ENCODE data around the gene ACIN1.

The ACIN1 gene

GRCh38 chr14:23058654-23059504 is 36.1 kb downstream of the ACIN1 start:
- Histone ChIP-seq H4K20me1 (ENCODE audit: insufficient read depth) (no peaks in the 10 kb centered on the region), H3K4me2 (no peak overlapping the region), H2AFZ (ENCODE audit: low read depth) (no peak overlapping the region), H3K27me3 (ENCODE audit: insufficient read depth, low read depth) (no peaks in the 10 kb centered on the region), H3K27ac (no peak overlapping the region), H3K4me3 (IDR thresholded peaks at IDR 0.05; ENCODE audit: insufficient read depth, low read depth, low read length) (no peak overlapping the region), H3K36me3 (ENCODE audit: insufficient read depth) (no peaks in the 10 kb centered on the region; the same call in 1 of the 2 replicates), H3K9ac (no peak overlapping the region), H3K79me2 (ENCODE audit: insufficient read depth, low read depth) (no peaks in the 10 kb centered on the region), H3K4me1 (ENCODE audit: low read depth, poor library complexity, severe bottlenecking) (peaks cover 12% of the 10 kb centered on the region)
- no peak for TF ChIP-seq CTCF (conservative IDR thresholded peaks at IDR 0.05; ENCODE audit: low read depth, low read length)

GRCh38 chr14:23057757-23058653 is 36.9 kb downstream of the ACIN1 start:
- H3K4me1 ChIP-seq (ENCODE audit: low read depth, poor library complexity, severe bottlenecking), result peaks cover 12% of the 10 kb centered on the region
- no peak overlapping the region for H3K4me3 ChIP-seq (IDR thresholded peaks at IDR 0.05; ENCODE audit: insufficient read depth, low read depth, low read length)
- H3K27me3 ChIP-seq (ENCODE audit: insufficient read depth, low read depth), result no peaks in the 10 kb centered on the region
- H2AFZ ChIP-seq (ENCODE audit: low read depth), result peak overlapping the region; percentile 47; the same call in 1 of the 2 replicates
- peak; percentile 78 for TF ChIP-seq CTCF (conservative IDR thresholded peaks at IDR 0.05; ENCODE audit: low read depth, low read length)
- no peak overlapping the region for H3K27ac ChIP-seq
- no peaks in the 10 kb centered on the region for H3K79me2 ChIP-seq (ENCODE audit: insufficient read depth, low read depth)
- H3K4me2 ChIP-seq, result peak overlapping the region; percentile 37; the same call in 1 of the 2 replicates
- H3K36me3 ChIP-seq (ENCODE audit: insufficient read depth), result no peaks in the 10 kb centered on the region
- no peaks in the 10 kb centered on the region for H4K20me1 ChIP-seq (ENCODE audit: insufficient read depth)
- peak overlapping the region; percentile 18; the same call in 1 of the 2 replicates for H3K9ac ChIP-seq

GRCh38 chr14:23056956-23057756 is 37.8 kb downstream of the ACIN1 start, which contains the start of gene CDH24:
TSS of gene CDH24 (minus strand) at chr14:23057520. CDS start at chr14:23055733, 1,787 bp downstream.
- peaks cover 12% of the 10 kb centered on the region for H3K4me1 ChIP-seq (ENCODE audit: low read depth, poor library complexity, severe bottlenecking)

More at GRCh38 chr14:23056956-23057756, 37.8 kb downstream of the ACIN1 start, which contains the start of gene CDH24:
- H3K4me3 ChIP-seq (IDR thresholded peaks at IDR 0.05; ENCODE audit: insufficient read depth, low read depth, low read length), result no peak within 1 kb of the TSS
- peak within 1 kb of the TSS; percentile 18; the same call in 1 of the 2 replicates for H3K9ac ChIP-seq
- no peaks in the 10 kb centered on the region for H3K79me2 ChIP-seq (ENCODE audit: insufficient read depth, low read depth)
- H3K4me2 ChIP-seq, result peak within 1 kb of the TSS; percentile 96
- peak within 1 kb of the TSS; percentile 47; the same call in 1 of the 2 replicates for H2AFZ ChIP-seq (ENCODE audit: low read depth)
- no peak within 1 kb of the TSS; the same call in 1 of the 2 replicates for H3K27ac ChIP-seq
- no peaks in the 10 kb centered on the region for H4K20me1 ChIP-seq (ENCODE audit: insufficient read depth)
- no peaks in the 10 kb centered on the region for H3K27me3 ChIP-seq (ENCODE audit: insufficient read depth, low read depth)
- no peak for TF ChIP-seq CTCF (conservative IDR thresholded peaks at IDR 0.05; ENCODE audit: low read depth, low read length)
- H3K36me3 ChIP-seq (ENCODE audit: insufficient read depth), result no peaks in the 10 kb centered on the region
